ENCODE data around the gene RNF225. TPM values are rescaled to one million over a fixed set of nuclear protein-coding genes. Genes with fewer than 3 reads are reported as not detected.
"Not testable (repeated sequence)": the region's sequence is repeated elsewhere in the genome, so short reads cannot be mapped to it uniquely, and the experiment has no call there.

Gene RNF225
- total RNA-seq, 2 donors from 2014 or later, result not detected

GRCh38 chr19:58374200-58374599 lies 21.3 kb upstream of the RNF225 start:
- Histone ChIP-seq H3K27ac (no peak overlapping the region), H3K4me3 (no peak overlapping the region), H3K9me3 (no peaks in the 10 kb centered on the region), H3K27me3 (replicated peaks; ENCODE audit: insufficient read depth) (no peaks in the 10 kb centered on the region), H3K4me1 (ENCODE audit: control insufficient read depth in 1 of 2, low read depth in 2 of 2) (no peaks in the 10 kb centered on the region), H3K36me3 (no peaks in the 10 kb centered on the region)
- DNase-seq (ENCODE audit: low spot score), result no peak
- TF ChIP-seq CTCF (IDR thresholded peaks at IDR 0.05), result no peak
- ATAC-seq (ENCODE audit: insufficient number of reproducible peaks, low FRiP score, low read depth), result no peak

- not testable (repeated sequence) for H3K27me3 ChIP-seq (replicated peaks; ENCODE audit: insufficient read depth); H3K27ac ChIP-seq; ATAC-seq (ENCODE audit: insufficient number of reproducible peaks, low FRiP score, low read depth); H3K36me3 ChIP-seq; H3K4me3 ChIP-seq; DNase-seq (ENCODE audit: low spot score); H3K9me3 ChIP-seq
- H3K4me1 ChIP-seq (ENCODE audit: control insufficient read depth in 1 of 2, low read depth in 2 of 2), result peaks cover 12% of the 10 kb centered on the region in 2 donors
These were observed 18.7 kb upstream of the RNF225 start for GRCh38 chr19:58376724-58377123.

- Histone ChIP-seq H3K27me3 (replicated peaks; ENCODE audit: insufficient read depth) (no peaks in the 10 kb centered on the region), H3K4me3 (no peak overlapping the region), H3K4me1 (ENCODE audit: control insufficient read depth in 1 of 2, low read depth in 2 of 2) (peaks cover 13 to 16% of the 10 kb centered on the region in 2 donors), H3K27ac (no peak overlapping the region), H3K36me3 (no peaks in the 10 kb centered on the region), H3K9me3 (no peaks in the 10 kb centered on the region)
- ATAC-seq (ENCODE audit: insufficient number of reproducible peaks, low FRiP score, low read depth), result no peak
- TF ChIP-seq CTCF (IDR thresholded peaks at IDR 0.05), result no peak
- DNase-seq (ENCODE audit: low spot score), result no peak
These were observed 16.2 kb upstream of the RNF225 start for GRCh38 chr19:58379246-58379645.

- peak; percentile 3 for ATAC-seq (ENCODE audit: insufficient number of reproducible peaks, low FRiP score, low read depth)
- no peak for TF ChIP-seq CTCF (IDR thresholded peaks at IDR 0.05)
These were observed 15.3 kb upstream of the RNF225 start for GRCh38 chr19:58380037-58380661.

GRCh38 chr19:58380662-58381459 lies 14.6 kb upstream of the RNF225 start, which contains the start of gene ZNF837:
TSS of gene ZNF837 (minus strand) at chr19:58381030. CDS start at chr19:58369332, 11,698 bp downstream.
- Histone ChIP-seq H3K4me1 (ENCODE audit: control insufficient read depth in 1 of 2, low read depth in 2 of 2) (peaks cover 16 to 24% of the 10 kb centered on the region in 2 donors), H3K27me3 (replicated peaks; ENCODE audit: insufficient read depth) (no peaks in the 10 kb centered on the region), H3K27ac (peak within 1 kb of the TSS; percentile 79 to 81), H3K4me3 (peak within 1 kb of the TSS; percentile 83), H3K9me3 (no peaks in the 10 kb centered on the region), H3K36me3 (no peaks in the 10 kb centered on the region)
- no peak for TF ChIP-seq CTCF (IDR thresholded peaks at IDR 0.05)
- DNase-seq (ENCODE audit: low spot score), result peak; percentile 92
- ATAC-seq (ENCODE audit: insufficient number of reproducible peaks, low FRiP score, low read depth), result peak; percentile 98

More at GRCh38 chr19:58380037-58380661, 15.3 kb upstream of the RNF225 start:
- H3K27ac ChIP-seq, result peak overlapping the region; percentile 79 to 81
- no peaks in the 10 kb centered on the region for H3K9me3 ChIP-seq
- no peak for DNase-seq (ENCODE audit: low spot score)
- no peaks in the 10 kb centered on the region for H3K27me3 ChIP-seq (replicated peaks; ENCODE audit: insufficient read depth)
- H3K4me3 ChIP-seq, result peak overlapping the region; percentile 83
- no peaks in the 10 kb centered on the region for H3K36me3 ChIP-seq
- H3K4me1 ChIP-seq (ENCODE audit: control insufficient read depth in 1 of 2, low read depth in 2 of 2), result peaks cover 13 to 17% of the 10 kb centered on the region in 2 donors

Measured in thoracic aorta (tissue), 2 donors.